ENCODE data around the gene SLK.

SLK gene

GRCh38 chr10:103954543-103954942 lies 12.4 kb upstream of the SLK start:
- no peak for TF ChIP-seq CTCF (IDR thresholded peaks at IDR 0.05)
- no peak overlapping the region for H3K4me3 ChIP-seq
- no peak for DNase-seq (ENCODE audit: low spot score)

GRCh38 chr10:103958996-103959395 lies 7.9 kb upstream of the SLK start:
- H3K4me3 ChIP-seq = no peak overlapping the region
- no peak for TF ChIP-seq CTCF (IDR thresholded peaks at IDR 0.05)
- no peak for DNase-seq (ENCODE audit: low spot score)
- no peak overlapping the region for H3K27ac ChIP-seq

More at GRCh38 chr10:103954543-103954942, 12.4 kb upstream of the SLK start:
- no peak overlapping the region for H3K27ac ChIP-seq

- Histone ChIP-seq H3K4me3 (no peak overlapping the region), H3K27ac (no peak overlapping the region)
- TF ChIP-seq CTCF (IDR thresholded peaks at IDR 0.05) = no peak
- DNase-seq (ENCODE audit: low spot score) = no peak
Measured at GRCh38 chr10:103960103-103960502, 6.8 kb upstream of the SLK start.

- peak overlapping the region; percentile 88 for H3K4me3 ChIP-seq
- H3K27ac ChIP-seq = peak overlapping the region; percentile 95 to 98
- no peak for TF ChIP-seq CTCF (IDR thresholded peaks at IDR 0.05)
- DNase-seq (ENCODE audit: low spot score) = no peak
Measured at GRCh38 chr10:103967448-103968071, 620 bp downstream of the SLK start.

- no peak for DNase-seq (ENCODE audit: low spot score)
- Histone ChIP-seq H3K27ac (no peak overlapping the region), H3K4me3 (peak overlapping the region; percentile 88)
- TF ChIP-seq CTCF (IDR thresholded peaks at IDR 0.05) = no peak
Measured at GRCh38 chr10:103968441-103969391, 1.8 kb downstream of the SLK start.

- H3K4me3 ChIP-seq = peak overlapping the region; percentile 88
- no peak overlapping the region for H3K27ac ChIP-seq
- DNase-seq (ENCODE audit: low spot score) = no peak
- TF ChIP-seq CTCF (IDR thresholded peaks at IDR 0.05) = no peak
Measured at GRCh38 chr10:103969436-103969835, 2.5 kb downstream of the SLK start.
